ENCODE results near the gene RNF224.
A peak's percentile ranks its signal among the peaks of the same experiment; 100 is the strongest.
"Not testable (repeated sequence)": the region's sequence is repeated elsewhere in the genome, so short reads cannot be mapped to it uniquely, and the experiment has no call there.

Gene RNF224

GRCh38 chr9:137254624-137255447, 27.5 kb downstream of the RNF224 start, which contains the start of gene NELFB:
Gene NELFB, plus strand, starts transcription at chr9:137255327.
- peak; percentile 90 for DNase-seq (ENCODE audit: low spot score)

GRCh38 chr9:137255448-137256114, 28.3 kb downstream of the RNF224 start:
- DNase-seq (ENCODE audit: low spot score) = no peak

- DNase-seq (ENCODE audit: low spot score) = no peak
Measured at GRCh38 chr9:137256362-137256761, 29.1 kb downstream of the RNF224 start.

- DNase-seq (ENCODE audit: low spot score) = no peak
Measured at GRCh38 chr9:137256856-137257255, 29.6 kb downstream of the RNF224 start.

- DNase-seq (ENCODE audit: low spot score) = not testable (repeated sequence)
Measured at GRCh38 chr9:137262173-137262908, 35.0 kb downstream of the RNF224 start.

- no peak for DNase-seq (ENCODE audit: low spot score)
Measured at GRCh38 chr9:137262909-137263285, 35.6 kb downstream of the RNF224 start.

- DNase-seq (ENCODE audit: low spot score) = no peak
Measured at GRCh38 chr9:137263506-137263905, 36.2 kb downstream of the RNF224 start.

- DNase-seq (ENCODE audit: low spot score) = no peak
Measured at GRCh38 chr9:137264067-137264466, 36.8 kb downstream of the RNF224 start.

- no peak for DNase-seq (ENCODE audit: low spot score)
Measured at GRCh38 chr9:137265496-137266161, 38.3 kb downstream of the RNF224 start.

GRCh38 chr9:137266162-137266527, 38.8 kb downstream of the RNF224 start:
- no peak for DNase-seq (ENCODE audit: low spot score)

GRCh38 chr9:137266585-137267453, 39.5 kb downstream of the RNF224 start:
- no peak for DNase-seq (ENCODE audit: low spot score)

GRCh38 chr9:137267933-137268355, 40.6 kb downstream of the RNF224 start:
- DNase-seq (ENCODE audit: low spot score) = no peak

- no peak for DNase-seq (ENCODE audit: low spot score)
Measured at GRCh38 chr9:137268538-137269201, 41.4 kb downstream of the RNF224 start.

- DNase-seq (ENCODE audit: low spot score) = no peak
Measured at GRCh38 chr9:137269231-137269772, 42.0 kb downstream of the RNF224 start.

GRCh38 chr9:137270929-137271695, 43.8 kb downstream of the RNF224 start:
- DNase-seq (ENCODE audit: low spot score) = no peak

- DNase-seq (ENCODE audit: low spot score) = no peak
Measured at GRCh38 chr9:137271696-137272076, 44.4 kb downstream of the RNF224 start.

- DNase-seq (ENCODE audit: low spot score) = no peak
Measured at GRCh38 chr9:137272241-137273094, 45.2 kb downstream of the RNF224 start.

GRCh38 chr9:137273095-137273490, 45.8 kb downstream of the RNF224 start:
- no peak for DNase-seq (ENCODE audit: low spot score)
